OCI-LY1 (cell line): ENCODE results near the gene DIP2C.

Experiments used
- CTCF ChIP-seq: fragments of 200-600 bp; sonication (generic), shearing (Covaris generic); IDR thresholded peaks from 2 replicates; pipeline ENCODE4 v1.5.1; 2017; ENCODE audit warnings: mild to moderate bottlenecking, antibody characterized with exemption, low read length, moderate library complexity, mixed read lengths
- EZH2 ChIP-seq: fragments of 200-600 bp; sonication (generic), shearing (Covaris generic); IDR thresholded peaks from 2 replicates; pipeline ENCODE4 v1.8.0; 2017; ENCODE audit warnings: borderline replicate concordance, mixed run types, mild to moderate bottlenecking, antibody characterized with exemption, low read length, moderate library complexity, mixed read lengths

- TF ChIP-seq CTCF (no peak), EZH2 (no peak)
Observed at GRCh38 chr10:662686-663465, 26.6 kb downstream of the DIP2C start.
